Natural killer cell (primary cell): Measurements from ENCODE around the gene PRMT3. TPM values are rescaled to one million over a fixed set of nuclear protein-coding genes. Genes with fewer than 3 reads are reported as not detected.

Source experiments
- ATAC-seq, 3 donors: fragments of 150-1000 bp in 2 of 3; fragments of 200-7000 bp in 1 of 3; cut with Tn5 transposase; 1 replicate in 1 of 3; 2 replicates in 2 of 3; pipeline ENCODE4 v1.10.0; 2021; ENCODE audit warnings: mild to moderate bottlenecking in 2 of 3, moderate library complexity in 2 of 3
- DNase-seq, 2 donors: peaks; one replicate each; pipeline versions ENCODE4 v3.0.0 to v3.0.0-alpha.2; 2013 to 2021; ENCODE audit warnings: mixed read lengths in 1 of 2
- H3K27ac ChIP-seq: one replicate; pipeline ENCODE4 v1.5.1; 2013; ENCODE audit warnings: mild to moderate bottlenecking, low read length
- H3K27me3 ChIP-seq: one replicate; pipeline ENCODE4 v1.6.1; 2013; ENCODE audit warnings: low read length; ENCODE audit not compliant: control insufficient read depth, insufficient read depth
- H3K36me3 ChIP-seq: one replicate; pipeline ENCODE4 v1.6.1; 2013; ENCODE audit warnings: low read length; ENCODE audit not compliant: control insufficient read depth, insufficient read depth
- H3K4me1 ChIP-seq: one replicate; pipeline ENCODE4 v1.6.1; 2013; ENCODE audit warnings: low read length; ENCODE audit not compliant: control insufficient read depth, insufficient read depth
- H3K4me3 ChIP-seq: one replicate; pipeline ENCODE4 v1.5.1; 2013; ENCODE audit warnings: low read length
- H3K9me3 ChIP-seq: one replicate; pipeline ENCODE4 v1.6.1; 2013; ENCODE audit warnings: low read length; ENCODE audit not compliant: control insufficient read depth, insufficient read depth
- H3K27ac Mint-ChIP-seq, 2 donors: one replicate each; pipeline ENCODE4 v1.8.0; 2022; ENCODE audit warnings: mild to moderate bottlenecking in 2 of 2, mixed read lengths in 2 of 2, moderate library complexity in 1 of 2
- H3K27me3 Mint-ChIP-seq, 2 donors: one replicate each; pipeline ENCODE4 v1.8.0; 2022; ENCODE audit warnings: low read depth in 2 of 2, mixed read lengths in 2 of 2
- H3K36me3 Mint-ChIP-seq: one replicate; pipeline ENCODE4 v1.8.0; 2022; ENCODE audit warnings: mixed read lengths
- H3K4me1 Mint-ChIP-seq, 2 donors: one replicate each; pipeline ENCODE4 v1.8.0; 2022; ENCODE audit warnings: mixed read lengths in 2 of 2
- H3K4me3 Mint-ChIP-seq: one replicate; pipeline ENCODE4 v1.8.0; 2022; ENCODE audit warnings: mild to moderate bottlenecking, moderate library complexity, mixed read lengths
- H3K9me3 Mint-ChIP-seq, 2 donors: one replicate each; pipeline ENCODE4 v1.8.0; 2022; ENCODE audit warnings: mixed read lengths in 2 of 2
- WGBS: methylation state at CpG from one replicate; pipeline ENCODE4 v1.1.7; 2013; ENCODE audit warnings: missing lambda C conversion rate; ENCODE audit not compliant: insufficient coverage; 5-methylcytosine and 5-hydroxymethylcytosine counted together
- intact Hi-C: fragments of 100-400 bp; cut with micrococcal nuclease; formaldehyde crosslinking; loops from one replicate; pipeline ENCODE4 v1.14.2; 2022
- total RNA-seq, 4 donors: library from RNA; stranded (reverse); fragments of 120-200 nt in 1 of 4; gene quantifications; one replicate each; pipeline versions ENCODE4 v1.2.3 to v1.2.4, GENCODE V29; 2013 to 2022
- TF ChIP-seq, protein P1 (sequence below): fragments of 200-600 bp; IDR thresholded peaks from one replicate; pipeline ENCODE4 v1.8.0; 2022; ENCODE audit warnings: antibody characterized with exemption

The PRMT3 gene
- total RNA-seq, 3 donors from 2014 or later (not counting 1 experiment from before 2014, with no cell fraction given): 10.4 to 12.4 (median 12.1) TPM

DNA sequence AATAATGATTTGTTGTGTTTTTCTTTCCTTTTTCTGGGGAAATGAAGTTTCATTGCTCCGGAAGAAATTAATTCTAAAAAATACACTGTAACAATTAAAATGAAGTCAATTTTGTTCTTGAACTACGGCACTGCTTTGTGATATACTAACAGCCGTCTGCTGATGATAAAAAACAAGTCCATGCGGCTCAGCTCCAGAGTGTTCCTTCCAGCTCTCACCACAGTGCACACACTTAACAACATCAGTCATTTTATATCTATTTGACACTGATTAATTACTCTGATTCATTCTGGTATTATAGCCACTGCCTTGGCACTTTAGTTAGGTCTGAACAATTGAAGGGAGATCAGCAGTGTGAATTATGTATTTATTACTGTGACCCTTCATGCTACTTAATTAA is 114.5 kb downstream of the PRMT3 start:
- Mint-ChIP-seq H3K27ac (no peak overlapping the region), H3K4me1 (no peaks in the 10 kb centered on the region), H3K9me3 (no peaks in the 10 kb centered on the region), H3K27me3 (no peaks in the 10 kb centered on the region), H3K36me3 (peaks cover 12% of the 10 kb centered on the region), H3K4me3 (no peak overlapping the region)
- Histone ChIP-seq H3K36me3 (peaks cover 2% of the 10 kb centered on the region), H3K27ac (no peak overlapping the region), H3K4me3 (no peak overlapping the region), H3K27me3 (no peaks in the 10 kb centered on the region), H3K9me3 (no peaks in the 10 kb centered on the region), H3K4me1 (no peaks in the 10 kb centered on the region)
- ATAC-seq (no peak), DNase-seq (no peak)
- 96% methylated on average over 3 of the region's 4 CpGs for WGBS
- intact Hi-C loops: no loop called here
- TF ChIP-seq, protein P1, sequence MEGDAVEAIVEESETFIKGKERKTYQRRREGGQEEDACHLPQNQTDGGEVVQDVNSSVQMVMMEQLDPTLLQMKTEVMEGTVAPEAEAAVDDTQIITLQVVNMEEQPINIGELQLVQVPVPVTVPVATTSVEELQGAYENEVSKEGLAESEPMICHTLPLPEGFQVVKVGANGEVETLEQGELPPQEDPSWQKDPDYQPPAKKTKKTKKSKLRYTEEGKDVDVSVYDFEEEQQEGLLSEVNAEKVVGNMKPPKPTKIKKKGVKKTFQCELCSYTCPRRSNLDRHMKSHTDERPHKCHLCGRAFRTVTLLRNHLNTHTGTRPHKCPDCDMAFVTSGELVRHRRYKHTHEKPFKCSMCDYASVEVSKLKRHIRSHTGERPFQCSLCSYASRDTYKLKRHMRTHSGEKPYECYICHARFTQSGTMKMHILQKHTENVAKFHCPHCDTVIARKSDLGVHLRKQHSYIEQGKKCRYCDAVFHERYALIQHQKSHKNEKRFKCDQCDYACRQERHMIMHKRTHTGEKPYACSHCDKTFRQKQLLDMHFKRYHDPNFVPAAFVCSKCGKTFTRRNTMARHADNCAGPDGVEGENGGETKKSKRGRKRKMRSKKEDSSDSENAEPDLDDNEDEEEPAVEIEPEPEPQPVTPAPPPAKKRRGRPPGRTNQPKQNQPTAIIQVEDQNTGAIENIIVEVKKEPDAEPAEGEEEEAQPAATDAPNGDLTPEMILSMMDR: no peak

DNA sequence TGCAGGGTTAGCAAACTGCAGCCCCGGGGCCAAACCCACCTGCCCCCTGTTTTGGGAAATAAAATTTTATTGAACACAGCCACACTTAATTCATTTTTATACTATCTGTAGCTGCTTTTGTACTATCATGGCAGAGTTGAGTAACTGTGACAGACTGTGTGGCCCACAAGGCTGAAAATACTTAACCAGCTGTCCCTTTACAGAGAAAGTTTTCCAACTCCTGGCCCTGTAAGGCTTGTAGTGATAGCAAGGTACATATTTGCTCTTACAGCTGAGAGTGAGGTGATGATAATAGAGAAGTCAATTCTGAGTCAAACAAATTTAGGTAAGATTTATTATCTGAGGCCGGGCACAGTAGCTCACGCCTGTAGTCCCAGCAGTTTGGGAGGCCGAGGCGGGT is 124.5 kb downstream of the PRMT3 start:
- H3K9me3 Mint-ChIP-seq: no peaks in the 10 kb centered on the region
- no peaks in the 10 kb centered on the region for H3K36me3 Mint-ChIP-seq
- H3K27ac Mint-ChIP-seq: no peak overlapping the region
- H3K4me3 ChIP-seq: no peak overlapping the region
- H3K27me3 ChIP-seq: no peaks in the 10 kb centered on the region
- intact Hi-C loops: no loop called here
- no peak overlapping the region for H3K27ac ChIP-seq
- TF ChIP-seq, protein P1: no peak
- DNase-seq (no peak), ATAC-seq (no peak)
- H3K4me3 Mint-ChIP-seq: no peak overlapping the region
- H3K36me3 ChIP-seq: no peaks in the 10 kb centered on the region
- H3K9me3 ChIP-seq: no peaks in the 10 kb centered on the region
- 98% methylated on average over 5 of the region's 5 CpGs for WGBS
- no peaks in the 10 kb centered on the region for H3K4me1 Mint-ChIP-seq
- no peaks in the 10 kb centered on the region for H3K4me1 ChIP-seq
- no peaks in the 10 kb centered on the region for H3K27me3 Mint-ChIP-seq

GRCh38 chr11:20512869-20513268 is 125.4 kb downstream of the PRMT3 start:
- Mint-ChIP-seq H3K4me3 (no peak overlapping the region), H3K4me1 (no peaks in the 10 kb centered on the region), H3K27me3 (no peaks in the 10 kb centered on the region), H3K27ac (no peak overlapping the region), H3K9me3 (no peaks in the 10 kb centered on the region), H3K36me3 (no peaks in the 10 kb centered on the region)
- Histone ChIP-seq H3K9me3 (no peaks in the 10 kb centered on the region), H3K36me3 (no peaks in the 10 kb centered on the region), H3K4me1 (no peaks in the 10 kb centered on the region), H3K27me3 (no peaks in the 10 kb centered on the region), H3K27ac (no peak overlapping the region), H3K4me3 (no peak overlapping the region)
- intact Hi-C loops: no loop called here
- ATAC-seq: no peak
- 88% methylated on average over 4 of the region's 4 CpGs for WGBS
- TF ChIP-seq, protein P1: no peak
- no peak for DNase-seq

DNA sequence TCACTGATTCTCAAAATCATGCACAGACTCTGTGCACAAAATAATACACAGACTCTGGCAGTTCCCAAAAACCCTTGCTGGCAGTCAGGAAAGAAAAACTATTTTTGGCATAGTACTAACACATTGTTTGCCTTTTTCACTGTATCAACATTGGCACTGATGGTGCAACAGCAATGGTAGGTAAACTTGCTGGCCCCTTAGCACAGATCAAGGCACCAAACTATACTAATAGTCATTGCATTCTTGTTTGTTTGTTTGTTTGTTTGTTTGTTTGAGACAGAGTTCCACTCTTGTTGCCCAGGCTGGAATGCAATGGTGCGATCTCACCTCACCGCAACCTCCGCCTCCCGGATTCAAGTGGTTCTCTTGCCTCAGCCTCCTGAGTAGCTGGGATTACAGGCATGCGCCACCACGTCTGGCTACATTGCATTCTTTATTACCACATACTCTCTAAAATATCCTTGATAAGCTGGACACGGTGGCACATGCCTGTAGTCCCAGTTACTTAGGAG is 130.9 kb downstream of the PRMT3 start:
- 90% methylated on average over 7 of the region's 7 CpGs for WGBS
- Mint-ChIP-seq H3K4me3 (no peak overlapping the region), H3K9me3 (no peaks in the 10 kb centered on the region), H3K36me3 (no peaks in the 10 kb centered on the region), H3K4me1 (no peaks in the 10 kb centered on the region), H3K27ac (no peak overlapping the region), H3K27me3 (peaks cover 4 to 7% of the 10 kb centered on the region in 2 donors)
- ATAC-seq (no peak), DNase-seq (no peak)
- Histone ChIP-seq H3K4me1 (no peaks in the 10 kb centered on the region), H3K4me3 (no peak overlapping the region), H3K36me3 (no peaks in the 10 kb centered on the region), H3K27me3 (no peaks in the 10 kb centered on the region), H3K9me3 (no peaks in the 10 kb centered on the region), H3K27ac (no peak overlapping the region)
- TF ChIP-seq, protein P1: no peak
- intact Hi-C loops: no loop called here
